ENCODE data around the gene GLIS1. TPM values are rescaled to one million over a fixed set of nuclear protein-coding genes. Genes with fewer than 3 reads are reported as not detected.

GLIS1 gene
- polyA plus RNA-seq, 3 donors: not detected

GRCh38 chr1:53507116-53507820 is 231.7 kb downstream of the GLIS1 start:
- Mint-ChIP-seq H3K27me3 (ENCODE audit: low read depth in 3 of 3) (peaks cover 0 to 5% (median 1%) of the 10 kb centered on the region in 3 donors), H3K36me3 (no peaks in the 10 kb centered on the region), H3K27ac (no peak overlapping the region), H3K4me1 (peaks cover 5% of the 10 kb centered on the region), H3K4me3 (no peak overlapping the region), H3K9me3 (no peaks in the 10 kb centered on the region)
- intact Hi-C loops (cut with micrococcal nuclease): no loop called here
- 98% methylated on average over 7 of the region's 13 CpGs for WGBS (ENCODE audit: insufficient coverage)
- no peak overlapping the region for H3K4me3 ChIP-seq (replicated peaks in 1 of 3; ENCODE audit: low read depth in 2 of 3, low read length in 3 of 3)
- no peak overlapping the region for H2AFZ ChIP-seq (ENCODE audit: insufficient read depth, low read depth, low read length, poor library complexity, severe bottlenecking)
- no peaks in the 10 kb centered on the region for H3K4me1 ChIP-seq (ENCODE audit: control insufficient read depth in 1 of 2, insufficient read depth in 2 of 2, low read length in 2 of 2)
- no peaks in the 10 kb centered on the region for H3K36me3 ChIP-seq (replicated peaks in 1 of 2; ENCODE audit: control insufficient read depth in 1 of 2, insufficient read depth in 2 of 2, low read length in 2 of 2)
- DNase-seq: no peak
- no peak for TF ChIP-seq CTCF (IDR thresholded peaks at IDR 0.05)
- no peak overlapping the region for H3K27ac ChIP-seq (ENCODE audit: low read depth in 1 of 2, low read length in 2 of 2)
- no peaks in the 10 kb centered on the region for H4K20me1 ChIP-seq (ENCODE audit: insufficient read depth, low read length)
- no peak overlapping the region for H3K4me2 ChIP-seq (replicated peaks; ENCODE audit: extremely low read depth, low read length, poor library complexity, severe bottlenecking)
- H3K27me3 ChIP-seq (ENCODE audit: control insufficient read depth in 2 of 2, insufficient read depth in 2 of 2, low read length in 2 of 2): no peaks in the 10 kb centered on the region
- no peaks in the 10 kb centered on the region for H3K9me3 ChIP-seq (replicated peaks in 1 of 2; ENCODE audit: control insufficient read depth in 1 of 2, insufficient read depth in 1 of 2, low read length in 2 of 2)
- no peaks in the 10 kb centered on the region for H3K79me2 ChIP-seq (ENCODE audit: insufficient read depth, low read length)
- H3K9ac ChIP-seq (ENCODE audit: insufficient read depth, low read length, poor library complexity, severe bottlenecking): no peak overlapping the region

- H3K9me3 ChIP-seq (replicated peaks in 1 of 2; ENCODE audit: control insufficient read depth in 1 of 2, insufficient read depth in 1 of 2, low read length in 2 of 2): no peaks in the 10 kb centered on the region
- no peaks in the 10 kb centered on the region for H3K4me1 ChIP-seq (ENCODE audit: control insufficient read depth in 1 of 2, insufficient read depth in 2 of 2, low read length in 2 of 2)
- Mint-ChIP-seq H3K27ac (no peak overlapping the region), H3K9me3 (no peaks in the 10 kb centered on the region), H3K4me1 (peaks cover 5% of the 10 kb centered on the region), H3K27me3 (ENCODE audit: low read depth in 3 of 3) (peaks cover 0 to 5% (median 1%) of the 10 kb centered on the region in 3 donors), H3K36me3 (no peaks in the 10 kb centered on the region), H3K4me3 (no peak overlapping the region)
- H3K27ac ChIP-seq (ENCODE audit: low read depth in 1 of 2, low read length in 2 of 2): no peak overlapping the region
- no peak overlapping the region for H3K4me2 ChIP-seq (replicated peaks; ENCODE audit: extremely low read depth, low read length, poor library complexity, severe bottlenecking)
- H3K79me2 ChIP-seq (ENCODE audit: insufficient read depth, low read length): no peaks in the 10 kb centered on the region
- 88% methylated on average over 21 of the region's 25 CpGs for WGBS (ENCODE audit: insufficient coverage)
- intact Hi-C loops (cut with micrococcal nuclease): no loop called here
- H2AFZ ChIP-seq (ENCODE audit: insufficient read depth, low read depth, low read length, poor library complexity, severe bottlenecking): no peak overlapping the region
- no peaks in the 10 kb centered on the region for H3K36me3 ChIP-seq (replicated peaks in 1 of 2; ENCODE audit: control insufficient read depth in 1 of 2, insufficient read depth in 2 of 2, low read length in 2 of 2)
- no peaks in the 10 kb centered on the region for H4K20me1 ChIP-seq (ENCODE audit: insufficient read depth, low read length)
- no peaks in the 10 kb centered on the region for H3K27me3 ChIP-seq (ENCODE audit: control insufficient read depth in 2 of 2, insufficient read depth in 2 of 2, low read length in 2 of 2)
- no peak for TF ChIP-seq CTCF (IDR thresholded peaks at IDR 0.05)
- no peak for DNase-seq
- H3K4me3 ChIP-seq (replicated peaks in 1 of 3; ENCODE audit: low read depth in 2 of 3, low read length in 3 of 3): no peak overlapping the region
- H3K9ac ChIP-seq (ENCODE audit: insufficient read depth, low read length, poor library complexity, severe bottlenecking): no peak overlapping the region
Observed at GRCh38 chr1:53506355-53507050, 232.5 kb downstream of the GLIS1 start.
